ENCODE results near the gene HSPA8. TPM values are rescaled to one million over a fixed set of nuclear protein-coding genes. Genes with fewer than 3 reads are reported as not detected.

HSPA8 gene
- total RNA-seq, 1 experiment from 2014 or later, result 1,124 TPM

DNA sequence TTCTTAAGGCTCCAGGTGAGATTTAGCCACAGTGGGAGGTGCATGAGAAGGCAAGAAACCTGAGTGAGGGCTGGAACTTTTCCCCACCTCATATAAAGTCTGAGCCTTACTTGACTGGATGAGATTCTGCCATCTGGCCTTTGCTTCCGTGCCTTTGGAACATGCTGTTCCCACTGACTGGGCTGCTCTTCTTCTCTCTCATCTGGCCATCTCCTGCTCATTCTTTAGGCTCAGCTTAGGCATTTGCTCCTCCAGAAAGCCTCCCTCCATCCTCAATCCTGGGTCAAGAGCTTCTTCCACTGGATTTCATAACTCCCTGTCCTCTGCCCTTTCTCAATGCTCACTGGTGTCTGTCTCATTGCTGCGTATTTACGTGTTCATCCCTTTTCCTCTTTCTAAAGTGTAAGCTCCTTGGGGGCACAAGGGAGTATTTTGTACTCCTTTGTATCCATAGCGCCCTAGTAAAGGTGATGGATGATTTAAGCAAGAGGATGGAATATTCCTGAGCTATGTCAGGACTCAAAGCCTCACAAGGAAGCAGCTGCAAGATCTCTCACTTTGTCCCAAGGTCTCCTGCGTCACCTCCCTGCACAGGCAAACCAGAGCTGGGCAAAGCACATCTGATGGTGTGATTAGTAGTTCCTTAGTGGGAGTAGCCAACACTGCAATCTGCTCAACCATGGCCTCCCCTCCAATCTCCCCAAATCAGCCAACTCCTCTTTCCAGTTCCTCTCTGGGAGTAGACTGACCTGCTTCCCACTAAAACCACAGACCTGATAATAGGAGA, 15.3 kb downstream of the HSPA8 start:
- ATAC-seq (no peak), DNase-seq (ENCODE audit: low spot score) (no peak)
- no peak overlapping the region for H3K27ac Mint-ChIP-seq
- no peaks in the 10 kb centered on the region for H3K9me3 Mint-ChIP-seq
- no peaks in the 10 kb centered on the region for H3K36me3 Mint-ChIP-seq
- H3K4me3 Mint-ChIP-seq, result no peak overlapping the region
- CTCF ChIA-PET, result interaction anchor here (0.6 to 4.3 kb wide), 7 partner anchors 8 to 216 kb away, joined by 3 to 18 read pairs (median 4); no protein-coding TSS in a partner anchor
- POLR2A ChIA-PET, result interaction anchor here (0.6 kb wide), 1 partner anchor 388 kb away, joined by 3 read pairs; no protein-coding TSS in a partner anchor
- no peaks in the 10 kb centered on the region for H3K4me1 Mint-ChIP-seq
- H3K27me3 Mint-ChIP-seq (ENCODE audit: low read depth), result no peaks in the 10 kb centered on the region
- TF ChIP-seq ZNF671 (CRISPR knock-in tag; IDR thresholded peaks at IDR 0.05), result no peak
- TF ChIP-seq, protein P1, sequence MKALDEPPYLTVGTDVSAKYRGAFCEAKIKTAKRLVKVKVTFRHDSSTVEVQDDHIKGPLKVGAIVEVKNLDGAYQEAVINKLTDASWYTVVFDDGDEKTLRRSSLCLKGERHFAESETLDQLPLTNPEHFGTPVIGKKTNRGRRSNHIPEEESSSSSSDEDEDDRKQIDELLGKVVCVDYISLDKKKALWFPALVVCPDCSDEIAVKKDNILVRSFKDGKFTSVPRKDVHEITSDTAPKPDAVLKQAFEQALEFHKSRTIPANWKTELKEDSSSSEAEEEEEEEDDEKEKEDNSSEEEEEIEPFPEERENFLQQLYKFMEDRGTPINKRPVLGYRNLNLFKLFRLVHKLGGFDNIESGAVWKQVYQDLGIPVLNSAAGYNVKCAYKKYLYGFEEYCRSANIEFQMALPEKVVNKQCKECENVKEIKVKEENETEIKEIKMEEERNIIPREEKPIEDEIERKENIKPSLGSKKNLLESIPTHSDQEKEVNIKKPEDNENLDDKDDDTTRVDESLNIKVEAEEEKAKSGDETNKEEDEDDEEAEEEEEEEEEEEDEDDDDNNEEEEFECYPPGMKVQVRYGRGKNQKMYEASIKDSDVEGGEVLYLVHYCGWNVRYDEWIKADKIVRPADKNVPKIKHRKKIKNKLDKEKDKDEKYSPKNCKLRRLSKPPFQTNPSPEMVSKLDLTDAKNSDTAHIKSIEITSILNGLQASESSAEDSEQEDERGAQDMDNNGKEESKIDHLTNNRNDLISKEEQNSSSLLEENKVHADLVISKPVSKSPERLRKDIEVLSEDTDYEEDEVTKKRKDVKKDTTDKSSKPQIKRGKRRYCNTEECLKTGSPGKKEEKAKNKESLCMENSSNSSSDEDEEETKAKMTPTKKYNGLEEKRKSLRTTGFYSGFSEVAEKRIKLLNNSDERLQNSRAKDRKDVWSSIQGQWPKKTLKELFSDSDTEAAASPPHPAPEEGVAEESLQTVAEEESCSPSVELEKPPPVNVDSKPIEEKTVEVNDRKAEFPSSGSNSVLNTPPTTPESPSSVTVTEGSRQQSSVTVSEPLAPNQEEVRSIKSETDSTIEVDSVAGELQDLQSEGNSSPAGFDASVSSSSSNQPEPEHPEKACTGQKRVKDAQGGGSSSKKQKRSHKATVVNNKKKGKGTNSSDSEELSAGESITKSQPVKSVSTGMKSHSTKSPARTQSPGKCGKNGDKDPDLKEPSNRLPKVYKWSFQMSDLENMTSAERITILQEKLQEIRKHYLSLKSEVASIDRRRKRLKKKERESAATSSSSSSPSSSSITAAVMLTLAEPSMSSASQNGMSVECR (CRISPR knock-in tag; IDR thresholded peaks at IDR 0.05; ENCODE audit: borderline replicate concordance), result no peak
- TF ChIP-seq ZNF121 (CRISPR knock-in tag; IDR thresholded peaks at IDR 0.05), result no peak
- TF ChIP-seq, protein P2, sequence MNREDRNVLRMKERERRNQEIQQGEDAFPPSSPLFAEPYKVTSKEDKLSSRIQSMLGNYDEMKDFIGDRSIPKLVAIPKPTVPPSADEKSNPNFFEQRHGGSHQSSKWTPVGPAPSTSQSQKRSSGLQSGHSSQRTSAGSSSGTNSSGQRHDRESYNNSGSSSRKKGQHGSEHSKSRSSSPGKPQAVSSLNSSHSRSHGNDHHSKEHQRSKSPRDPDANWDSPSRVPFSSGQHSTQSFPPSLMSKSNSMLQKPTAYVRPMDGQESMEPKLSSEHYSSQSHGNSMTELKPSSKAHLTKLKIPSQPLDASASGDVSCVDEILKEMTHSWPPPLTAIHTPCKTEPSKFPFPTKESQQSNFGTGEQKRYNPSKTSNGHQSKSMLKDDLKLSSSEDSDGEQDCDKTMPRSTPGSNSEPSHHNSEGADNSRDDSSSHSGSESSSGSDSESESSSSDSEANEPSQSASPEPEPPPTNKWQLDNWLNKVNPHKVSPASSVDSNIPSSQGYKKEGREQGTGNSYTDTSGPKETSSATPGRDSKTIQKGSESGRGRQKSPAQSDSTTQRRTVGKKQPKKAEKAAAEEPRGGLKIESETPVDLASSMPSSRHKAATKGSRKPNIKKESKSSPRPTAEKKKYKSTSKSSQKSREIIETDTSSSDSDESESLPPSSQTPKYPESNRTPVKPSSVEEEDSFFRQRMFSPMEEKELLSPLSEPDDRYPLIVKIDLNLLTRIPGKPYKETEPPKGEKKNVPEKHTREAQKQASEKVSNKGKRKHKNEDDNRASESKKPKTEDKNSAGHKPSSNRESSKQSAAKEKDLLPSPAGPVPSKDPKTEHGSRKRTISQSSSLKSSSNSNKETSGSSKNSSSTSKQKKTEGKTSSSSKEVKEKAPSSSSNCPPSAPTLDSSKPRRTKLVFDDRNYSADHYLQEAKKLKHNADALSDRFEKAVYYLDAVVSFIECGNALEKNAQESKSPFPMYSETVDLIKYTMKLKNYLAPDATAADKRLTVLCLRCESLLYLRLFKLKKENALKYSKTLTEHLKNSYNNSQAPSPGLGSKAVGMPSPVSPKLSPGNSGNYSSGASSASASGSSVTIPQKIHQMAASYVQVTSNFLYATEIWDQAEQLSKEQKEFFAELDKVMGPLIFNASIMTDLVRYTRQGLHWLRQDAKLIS (CRISPR knock-in tag; IDR thresholded peaks at IDR 0.05; ENCODE audit: borderline replicate concordance), result no peak
- TF ChIP-seq CTCF (IDR thresholded peaks at IDR 0.05), result no peak
- no peak for TF ChIP-seq SMAD4 (CRISPR knock-in tag; IDR thresholded peaks at IDR 0.05)
- TF ChIP-seq EMX1 (CRISPR knock-in tag; IDR thresholded peaks at IDR 0.05), result no peak
- TF ChIP-seq ETV6 (CRISPR knock-in tag; IDR thresholded peaks at IDR 0.05), result no peak
- no peak for TF ChIP-seq GRHL2 (CRISPR knock-in tag; IDR thresholded peaks at IDR 0.05; ENCODE audit: insufficient replicate concordance, severe bottlenecking)
- no peak for TF ChIP-seq ZNF396 (CRISPR knock-in tag; IDR thresholded peaks at IDR 0.05; ENCODE audit: borderline replicate concordance)
- no peak for TF ChIP-seq PREB (CRISPR knock-in tag; IDR thresholded peaks at IDR 0.05; ENCODE audit: borderline replicate concordance)
- TF ChIP-seq, protein P3, sequence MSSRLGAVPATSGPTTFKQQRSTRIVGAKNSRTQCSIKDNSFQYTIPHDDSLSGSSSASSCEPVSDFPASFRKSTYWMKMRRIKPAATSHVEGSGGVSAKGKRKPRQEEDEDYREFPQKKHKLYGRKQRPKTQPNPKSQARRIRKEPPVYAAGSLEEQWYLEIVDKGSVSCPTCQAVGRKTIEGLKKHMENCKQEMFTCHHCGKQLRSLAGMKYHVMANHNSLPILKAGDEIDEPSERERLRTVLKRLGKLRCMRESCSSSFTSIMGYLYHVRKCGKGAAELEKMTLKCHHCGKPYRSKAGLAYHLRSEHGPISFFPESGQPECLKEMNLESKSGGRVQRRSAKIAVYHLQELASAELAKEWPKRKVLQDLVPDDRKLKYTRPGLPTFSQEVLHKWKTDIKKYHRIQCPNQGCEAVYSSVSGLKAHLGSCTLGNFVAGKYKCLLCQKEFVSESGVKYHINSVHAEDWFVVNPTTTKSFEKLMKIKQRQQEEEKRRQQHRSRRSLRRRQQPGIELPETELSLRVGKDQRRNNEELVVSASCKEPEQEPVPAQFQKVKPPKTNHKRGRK (CRISPR knock-in tag; IDR thresholded peaks at IDR 0.05; ENCODE audit: borderline replicate concordance), result no peak
- no peak for TF ChIP-seq ZNF317 (CRISPR knock-in tag; IDR thresholded peaks at IDR 0.05; ENCODE audit: borderline replicate concordance, low read depth)
- no peak for TF ChIP-seq PRDM15 (CRISPR knock-in tag; IDR thresholded peaks at IDR 0.05)
- TF ChIP-seq, protein P4, sequence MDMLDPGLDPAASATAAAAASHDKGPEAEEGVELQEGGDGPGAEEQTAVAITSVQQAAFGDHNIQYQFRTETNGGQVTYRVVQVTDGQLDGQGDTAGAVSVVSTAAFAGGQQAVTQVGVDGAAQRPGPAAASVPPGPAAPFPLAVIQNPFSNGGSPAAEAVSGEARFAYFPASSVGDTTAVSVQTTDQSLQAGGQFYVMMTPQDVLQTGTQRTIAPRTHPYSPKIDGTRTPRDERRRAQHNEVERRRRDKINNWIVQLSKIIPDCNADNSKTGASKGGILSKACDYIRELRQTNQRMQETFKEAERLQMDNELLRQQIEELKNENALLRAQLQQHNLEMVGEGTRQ (CRISPR knock-in tag; IDR thresholded peaks at IDR 0.05), result no peak

All from WTC11 (cell line).